Colonic mucosa (tissue), 4 donors: Measurements from ENCODE around the gene CAMTA1. TPM values are rescaled to one million over a fixed set of nuclear protein-coding genes. Genes with fewer than 3 reads are reported as not detected.

Source experiments
- DNase-seq: peaks from one replicate; pipeline ENCODE4 v3.0.0-alpha.2; 2020
- H3K27ac ChIP-seq: fragments of 200-600 bp; one replicate; pipeline ENCODE4 v1.8.0; 2021
- H3K27me3 ChIP-seq: fragments of 200-600 bp; one replicate; pipeline ENCODE4 v1.8.0; 2021
- H3K36me3 ChIP-seq: fragments of 200-600 bp; one replicate; pipeline ENCODE4 v1.8.0; 2021
- H3K4me1 ChIP-seq: fragments of 200-600 bp; one replicate; pipeline ENCODE4 v1.8.0; 2021; ENCODE audit warnings: mild to moderate bottlenecking
- H3K4me3 ChIP-seq: fragments of 200-600 bp; one replicate; pipeline ENCODE4 v1.8.0; 2021
- H3K9ac ChIP-seq, 2 donors: one replicate each; pipeline ENCODE4 v1.7.0; 2013; ENCODE audit warnings: control low read depth in 2 of 2, low read depth in 2 of 2, low read length in 2 of 2
- H3K9me3 ChIP-seq: fragments of 200-600 bp; one replicate; pipeline ENCODE4 v1.8.0; 2021
- intact Hi-C: fragments of 100-400 bp; cut with DNase I; formaldehyde crosslinking; loops from one replicate; pipeline ENCODE4 v1.14.1; 2022
- total RNA-seq, 2 donors: library from RNA; stranded (reverse); fragmentation: NEBNext Ultra II Directional in 1 of 2; extraction: Animal tissue kit (Norgen Biotek cat#: 25700) in 1 of 2; gene quantifications; one replicate each; pipeline ENCODE4 v1.2.1, GENCODE V29; 2021
- TF ChIP-seq, protein P1 (sequence below): fragments of 200-600 bp; IDR thresholded peaks from one replicate; pipeline ENCODE4 v1.8.0; 2022; ENCODE audit warnings: antibody characterized with exemption, mild to moderate bottlenecking
- donor health status: healthy.
- donor health status: DM: no; HTN: no; CAD: no.
- donor health status: DM: no; HTN: no; CAD: no.

Gene CAMTA1
- total RNA-seq, 2 donors from 2014 or later = 76.8 to 92.8 TPM

DNA sequence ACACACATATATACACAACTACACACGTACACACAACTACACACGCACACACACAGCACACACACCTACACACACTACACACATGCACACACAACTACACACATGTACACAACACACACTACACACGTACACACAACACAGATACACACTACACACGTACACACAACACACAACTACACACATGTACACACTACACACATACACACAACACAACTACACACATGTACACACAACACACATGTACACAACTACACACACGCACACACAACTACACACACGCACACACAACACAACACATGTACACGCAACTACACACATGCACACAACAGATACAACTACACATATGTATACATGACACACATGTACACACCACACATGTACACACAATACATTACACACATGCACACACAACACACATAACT is 318.1 kb downstream of the CAMTA1 start:
- Histone ChIP-seq H3K4me1 (no peaks in the 10 kb centered on the region), H3K9me3 (no peaks in the 10 kb centered on the region), H3K4me3 (no peak overlapping the region), H3K27ac (no peak overlapping the region), H3K27me3 (no peaks in the 10 kb centered on the region), H3K9ac (no peak overlapping the region), H3K36me3 (no peaks in the 10 kb centered on the region)
- DNase-seq = no peak
- intact Hi-C loops = no loop called here
- TF ChIP-seq, protein P1, sequence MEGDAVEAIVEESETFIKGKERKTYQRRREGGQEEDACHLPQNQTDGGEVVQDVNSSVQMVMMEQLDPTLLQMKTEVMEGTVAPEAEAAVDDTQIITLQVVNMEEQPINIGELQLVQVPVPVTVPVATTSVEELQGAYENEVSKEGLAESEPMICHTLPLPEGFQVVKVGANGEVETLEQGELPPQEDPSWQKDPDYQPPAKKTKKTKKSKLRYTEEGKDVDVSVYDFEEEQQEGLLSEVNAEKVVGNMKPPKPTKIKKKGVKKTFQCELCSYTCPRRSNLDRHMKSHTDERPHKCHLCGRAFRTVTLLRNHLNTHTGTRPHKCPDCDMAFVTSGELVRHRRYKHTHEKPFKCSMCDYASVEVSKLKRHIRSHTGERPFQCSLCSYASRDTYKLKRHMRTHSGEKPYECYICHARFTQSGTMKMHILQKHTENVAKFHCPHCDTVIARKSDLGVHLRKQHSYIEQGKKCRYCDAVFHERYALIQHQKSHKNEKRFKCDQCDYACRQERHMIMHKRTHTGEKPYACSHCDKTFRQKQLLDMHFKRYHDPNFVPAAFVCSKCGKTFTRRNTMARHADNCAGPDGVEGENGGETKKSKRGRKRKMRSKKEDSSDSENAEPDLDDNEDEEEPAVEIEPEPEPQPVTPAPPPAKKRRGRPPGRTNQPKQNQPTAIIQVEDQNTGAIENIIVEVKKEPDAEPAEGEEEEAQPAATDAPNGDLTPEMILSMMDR = no peak

DNA sequence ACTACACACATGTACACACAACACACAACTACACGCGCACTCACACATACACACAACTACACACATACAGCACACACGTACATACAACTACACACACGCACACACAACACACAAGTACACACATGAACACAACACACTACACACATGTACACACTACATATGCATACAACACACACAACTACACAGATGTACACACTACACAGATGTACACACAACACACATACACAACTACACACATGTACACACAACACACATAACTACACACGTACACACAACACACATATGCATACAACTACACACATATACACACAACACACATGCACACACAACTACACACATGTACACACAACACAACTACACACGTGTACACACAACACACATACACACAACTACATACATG is 318.6 kb downstream of the CAMTA1 start:
- Histone ChIP-seq H3K27ac (no peak overlapping the region), H3K27me3 (no peaks in the 10 kb centered on the region), H3K36me3 (no peaks in the 10 kb centered on the region), H3K4me1 (no peaks in the 10 kb centered on the region), H3K9me3 (no peaks in the 10 kb centered on the region), H3K4me3 (no peak overlapping the region), H3K9ac (no peak overlapping the region)
- no peak for DNase-seq
- TF ChIP-seq, protein P1 = no peak
- intact Hi-C loops = no loop called here

DNA sequence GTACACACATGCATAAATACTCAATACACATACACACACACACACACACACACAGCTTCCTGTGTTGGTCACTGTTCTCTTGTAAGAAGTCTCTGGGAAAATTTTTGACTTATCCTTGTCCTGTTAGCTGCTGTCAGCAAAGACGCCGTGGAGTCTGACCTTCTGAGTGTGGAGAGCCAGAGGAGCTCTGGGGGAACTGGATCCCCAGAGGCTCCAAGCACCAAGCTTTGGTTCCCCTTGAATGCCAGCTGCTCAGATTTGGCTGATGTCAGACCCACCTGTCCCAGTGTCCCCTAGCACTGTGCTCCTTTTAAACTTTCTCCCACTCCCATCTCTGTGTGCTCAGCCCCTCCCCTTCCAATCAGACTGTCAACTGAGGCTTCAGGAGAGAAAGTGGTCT is 319.1 kb downstream of the CAMTA1 start:
- Histone ChIP-seq H3K36me3 (no peaks in the 10 kb centered on the region), H3K4me3 (no peak overlapping the region), H3K9ac (no peak overlapping the region), H3K9me3 (no peaks in the 10 kb centered on the region), H3K27ac (no peak overlapping the region), H3K4me1 (no peaks in the 10 kb centered on the region), H3K27me3 (no peaks in the 10 kb centered on the region)
- no peak for DNase-seq
- intact Hi-C loops = no loop called here
- TF ChIP-seq, protein P1 = no peak

DNA sequence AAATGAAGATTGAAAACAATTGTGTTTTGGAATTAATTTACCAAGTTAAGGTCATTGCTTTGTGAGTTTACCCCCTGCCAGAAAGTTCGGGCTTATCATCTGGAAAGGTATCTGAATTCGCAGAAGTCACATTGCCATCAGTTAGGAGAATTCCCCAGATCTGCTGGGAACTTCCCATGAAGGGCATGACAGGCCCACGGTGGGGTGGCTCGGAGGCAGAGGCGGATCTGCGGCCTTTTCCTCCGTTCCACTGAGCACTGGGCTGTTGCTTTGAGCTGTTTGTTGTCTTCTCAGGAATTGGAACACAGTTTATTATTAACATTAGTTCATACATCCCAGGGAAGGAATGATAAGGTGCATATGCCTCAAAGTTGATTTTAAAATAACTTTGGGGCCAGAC is 320.0 kb downstream of the CAMTA1 start:
- no peak for DNase-seq
- intact Hi-C loops = no loop called here
- Histone ChIP-seq H3K27ac (no peak overlapping the region), H3K4me1 (no peaks in the 10 kb centered on the region), H3K36me3 (no peaks in the 10 kb centered on the region), H3K4me3 (no peak overlapping the region), H3K9ac (no peak overlapping the region), H3K27me3 (no peaks in the 10 kb centered on the region), H3K9me3 (no peaks in the 10 kb centered on the region)
- TF ChIP-seq, protein P1 = no peak

DNA sequence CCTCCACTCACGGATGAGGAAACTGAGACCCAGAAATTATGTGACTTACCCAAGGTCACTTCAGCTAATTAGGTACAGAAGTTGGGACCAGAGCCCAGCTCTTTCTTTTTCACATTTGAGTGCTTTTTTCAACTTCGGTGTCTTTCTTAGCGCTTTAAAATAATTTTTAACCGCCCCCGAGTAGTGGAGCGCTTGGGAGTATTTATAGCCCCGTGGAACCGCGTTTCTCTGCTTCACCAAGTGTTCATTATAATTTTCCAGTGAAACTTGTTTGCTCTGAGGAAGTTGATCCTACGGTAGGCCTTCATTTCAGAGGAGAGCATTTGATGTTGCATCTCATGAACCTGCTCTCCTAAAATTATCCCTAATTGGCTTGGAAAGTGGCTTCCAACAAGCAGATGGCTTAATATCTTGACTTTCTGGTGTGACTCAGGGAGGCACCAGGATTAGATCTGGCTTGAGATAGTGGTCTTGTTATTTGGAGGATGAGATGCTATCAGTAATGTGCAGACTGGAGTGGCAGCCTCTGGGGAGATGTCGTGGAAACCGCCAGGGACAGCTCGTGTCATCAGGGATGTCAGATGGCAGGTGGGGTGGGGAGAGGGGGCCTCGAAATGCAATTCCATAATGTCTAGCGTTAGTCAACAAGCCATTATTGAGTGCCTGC is 321.3 kb downstream of the CAMTA1 start:
- no peak overlapping the region for H3K27ac ChIP-seq
- H3K27me3 ChIP-seq = no peaks in the 10 kb centered on the region
- TF ChIP-seq, protein P1 = no peak
- no peak overlapping the region for H3K9ac ChIP-seq
- intact Hi-C loops = no loop called here
- H3K4me3 ChIP-seq = no peak overlapping the region
- no peak for DNase-seq
- no peaks in the 10 kb centered on the region for H3K9me3 ChIP-seq
- no peaks in the 10 kb centered on the region for H3K4me1 ChIP-seq
- H3K36me3 ChIP-seq = no peaks in the 10 kb centered on the region
